Measurements from ENCODE around the gene COG3. TPM values are rescaled to one million over a fixed set of nuclear protein-coding genes. Genes with fewer than 3 reads are reported as not detected.

COG3 gene
- total and polyA plus RNA-seq, 4 donors = 21.6 to 44.5 (median 30.1) TPM

- Histone ChIP-seq H3K36me3 (ENCODE audit: control insufficient read depth, insufficient read depth, low read length) (no peaks in the 10 kb centered on the region), H3K4me1 (ENCODE audit: control insufficient read depth, insufficient read depth, low read length) (no peaks in the 10 kb centered on the region), H3K4me3 (ENCODE audit: low read depth, low read length) (no peak overlapping the region), H3K27ac (ENCODE audit: low read depth, low read length) (no peak overlapping the region), H3K9me3 (ENCODE audit: control insufficient read depth, insufficient read depth, low read length) (no peaks in the 10 kb centered on the region), H3K27me3 (ENCODE audit: control insufficient read depth, insufficient read depth, low read length) (no peaks in the 10 kb centered on the region)
- DNase-seq (ENCODE audit: low read depth in 4 of 6, low spot score in 6 of 6) = peak in 1 of 6 donors; percentile 30
- WGBS (ENCODE audit: insufficient coverage) = no CpG with 5 or more reads among the region's 3 CpGs
Measured at GRCh38 chr13:45564133-45564776, 99.5 kb downstream of the COG3 start.

DNA sequence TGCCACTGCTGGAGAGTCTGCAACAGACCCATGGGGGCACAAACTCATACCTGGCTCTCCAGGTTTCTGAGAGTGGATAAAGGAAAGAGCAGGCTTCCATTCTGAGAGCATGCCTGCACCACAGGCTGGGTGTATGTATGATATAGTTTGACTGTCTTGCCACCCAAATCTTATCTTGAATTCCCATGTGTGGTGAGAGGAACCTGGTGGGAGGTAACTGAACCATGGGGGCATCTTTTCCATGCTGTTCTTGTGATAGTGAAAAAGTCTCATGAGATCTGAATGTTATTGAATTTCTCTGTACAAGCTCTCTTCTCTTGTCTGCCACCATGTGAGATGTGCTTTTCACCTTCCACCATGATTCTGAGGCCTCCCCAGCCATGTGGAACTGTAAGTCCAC lies 100.6 kb downstream of the COG3 start:
- H3K27ac ChIP-seq (ENCODE audit: low read depth, low read length) = no peak overlapping the region
- H3K27me3 ChIP-seq (ENCODE audit: control insufficient read depth, insufficient read depth, low read length) = no peaks in the 10 kb centered on the region
- H3K4me3 ChIP-seq (ENCODE audit: low read depth, low read length) = no peak overlapping the region
- no peaks in the 10 kb centered on the region for H3K4me1 ChIP-seq (ENCODE audit: control insufficient read depth, insufficient read depth, low read length)
- no peaks in the 10 kb centered on the region for H3K36me3 ChIP-seq (ENCODE audit: control insufficient read depth, insufficient read depth, low read length)
- no peaks in the 10 kb centered on the region for H3K9me3 ChIP-seq (ENCODE audit: control insufficient read depth, insufficient read depth, low read length)
- no peak for DNase-seq (ENCODE audit: low read depth in 4 of 6, low spot score in 6 of 6)

DNA sequence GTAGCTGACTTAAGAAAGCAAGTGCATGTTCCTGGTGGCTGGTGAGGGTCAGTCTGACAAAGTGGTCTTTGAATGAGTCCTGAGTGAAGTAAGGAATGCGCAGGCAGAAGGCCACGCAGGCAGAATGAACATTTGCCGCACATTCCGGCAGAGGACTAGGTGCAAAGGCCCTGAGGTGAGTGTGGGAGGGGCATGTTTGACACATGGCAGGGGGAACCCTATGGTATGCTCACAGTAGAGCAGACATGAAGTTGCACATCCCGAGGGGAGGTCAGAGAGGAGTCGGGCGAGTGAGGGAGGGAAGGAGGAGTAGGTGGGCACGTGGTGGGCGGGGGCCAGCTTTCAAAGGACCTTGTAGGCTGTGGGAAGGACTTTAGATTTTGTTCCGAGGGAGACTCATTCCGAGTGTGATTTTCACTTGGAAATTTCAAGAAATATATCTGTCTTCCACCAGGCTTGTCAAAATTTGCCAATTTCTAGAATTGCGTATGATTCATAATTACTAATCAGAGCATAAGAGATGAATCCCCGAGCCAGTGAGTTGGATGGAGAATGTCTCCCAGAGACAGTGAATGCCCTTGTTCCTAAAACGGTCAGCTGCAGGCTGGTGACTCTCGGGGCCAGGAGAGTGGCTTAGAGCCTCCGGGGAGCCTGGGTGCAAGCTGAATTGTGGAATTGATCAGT lies 110.5 kb downstream of the COG3 start:
- H3K27ac ChIP-seq (ENCODE audit: low read depth, low read length) = no peak overlapping the region
- H3K4me3 ChIP-seq (ENCODE audit: low read depth, low read length) = no peak overlapping the region
- H3K9me3 ChIP-seq (ENCODE audit: control insufficient read depth, insufficient read depth, low read length) = no peaks in the 10 kb centered on the region
- WGBS (ENCODE audit: insufficient coverage) = 95% methylated on average over 12 of the region's 16 CpGs
- H3K4me1 ChIP-seq (ENCODE audit: control insufficient read depth, insufficient read depth, low read length) = no peaks in the 10 kb centered on the region
- no peaks in the 10 kb centered on the region for H3K27me3 ChIP-seq (ENCODE audit: control insufficient read depth, insufficient read depth, low read length)
- H3K36me3 ChIP-seq (ENCODE audit: control insufficient read depth, insufficient read depth, low read length) = no peaks in the 10 kb centered on the region
- DNase-seq (ENCODE audit: low read depth in 4 of 6, low spot score in 6 of 6) = no peak

DNA sequence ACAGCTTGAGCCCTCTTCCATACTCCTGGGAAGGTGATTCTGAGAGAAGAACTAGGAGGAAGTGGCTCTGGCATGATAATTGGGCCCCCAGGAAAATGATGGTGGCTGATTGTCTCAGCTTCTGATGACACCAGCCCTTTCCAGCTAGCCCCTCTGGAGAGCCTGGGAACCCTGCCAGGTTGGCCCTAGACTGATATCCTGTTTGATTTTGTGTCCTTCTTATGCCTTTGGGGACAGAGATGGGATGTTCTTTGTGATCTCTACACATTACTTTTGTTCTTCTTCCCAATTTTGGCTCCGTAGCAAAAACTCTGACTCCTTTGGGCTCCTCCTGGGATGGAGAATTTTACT lies 111.1 kb downstream of the COG3 start:
- no peak overlapping the region for H3K4me3 ChIP-seq (ENCODE audit: low read depth, low read length)
- WGBS (ENCODE audit: insufficient coverage) = 71% methylated on average over 1 of the region's 1 CpG
- H3K36me3 ChIP-seq (ENCODE audit: control insufficient read depth, insufficient read depth, low read length) = no peaks in the 10 kb centered on the region
- no peaks in the 10 kb centered on the region for H3K9me3 ChIP-seq (ENCODE audit: control insufficient read depth, insufficient read depth, low read length)
- H3K4me1 ChIP-seq (ENCODE audit: control insufficient read depth, insufficient read depth, low read length) = no peaks in the 10 kb centered on the region
- no peak overlapping the region for H3K27ac ChIP-seq (ENCODE audit: low read depth, low read length)
- H3K27me3 ChIP-seq (ENCODE audit: control insufficient read depth, insufficient read depth, low read length) = no peaks in the 10 kb centered on the region
- no peak for DNase-seq (ENCODE audit: low read depth in 4 of 6, low spot score in 6 of 6)

DNA sequence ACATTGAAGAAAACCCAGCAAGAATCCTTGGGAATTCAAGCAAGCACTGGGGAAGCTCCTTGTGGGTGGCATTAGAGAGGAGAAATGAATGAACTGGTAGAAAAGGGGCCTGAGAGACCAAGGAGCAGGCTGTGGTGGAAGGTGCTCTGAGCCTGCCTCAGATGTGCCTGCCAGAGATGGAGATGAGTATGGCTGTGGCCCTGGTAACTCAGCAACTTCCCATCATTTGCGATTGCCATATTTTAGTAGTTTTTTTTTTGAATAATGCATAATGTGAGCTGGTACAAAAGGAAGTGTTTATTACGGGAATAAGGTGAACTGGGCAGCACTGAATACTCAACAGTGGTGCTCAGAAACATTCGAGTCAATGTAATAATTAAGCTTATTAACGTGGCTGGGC lies 111.7 kb downstream of the COG3 start:
- DNase-seq (ENCODE audit: low read depth in 4 of 6, low spot score in 6 of 6) = no peak
- no peaks in the 10 kb centered on the region for H3K27me3 ChIP-seq (ENCODE audit: control insufficient read depth, insufficient read depth, low read length)
- H3K4me1 ChIP-seq (ENCODE audit: control insufficient read depth, insufficient read depth, low read length) = no peaks in the 10 kb centered on the region
- no peaks in the 10 kb centered on the region for H3K36me3 ChIP-seq (ENCODE audit: control insufficient read depth, insufficient read depth, low read length)
- H3K4me3 ChIP-seq (ENCODE audit: low read depth, low read length) = no peak overlapping the region
- H3K9me3 ChIP-seq (ENCODE audit: control insufficient read depth, insufficient read depth, low read length) = no peaks in the 10 kb centered on the region
- H3K27ac ChIP-seq (ENCODE audit: low read depth, low read length) = no peak overlapping the region
- 92% methylated on average over 2 of the region's 4 CpGs for WGBS (ENCODE audit: insufficient coverage)

- no peak overlapping the region for H3K27ac ChIP-seq (ENCODE audit: low read depth, low read length)
- H3K27me3 ChIP-seq (ENCODE audit: control insufficient read depth, insufficient read depth, low read length) = no peaks in the 10 kb centered on the region
- no peak overlapping the region for H3K4me3 ChIP-seq (ENCODE audit: low read depth, low read length)
- H3K4me1 ChIP-seq (ENCODE audit: control insufficient read depth, insufficient read depth, low read length) = no peaks in the 10 kb centered on the region
- no peaks in the 10 kb centered on the region for H3K36me3 ChIP-seq (ENCODE audit: control insufficient read depth, insufficient read depth, low read length)
- WGBS (ENCODE audit: insufficient coverage) = no CpG with 5 or more reads among the region's 3 CpGs
- H3K9me3 ChIP-seq (ENCODE audit: control insufficient read depth, insufficient read depth, low read length) = no peaks in the 10 kb centered on the region
- no peak for DNase-seq (ENCODE audit: low read depth in 4 of 6, low spot score in 6 of 6)
Measured at GRCh38 chr13:45582408-45583076, 117.8 kb downstream of the COG3 start.

- WGBS (ENCODE audit: insufficient coverage) = 90% methylated on average over 6 of the region's 6 CpGs
- Histone ChIP-seq H3K27ac (ENCODE audit: low read depth, low read length) (no peak overlapping the region), H3K4me1 (ENCODE audit: control insufficient read depth, insufficient read depth, low read length) (no peaks in the 10 kb centered on the region), H3K27me3 (ENCODE audit: control insufficient read depth, insufficient read depth, low read length) (no peaks in the 10 kb centered on the region), H3K9me3 (ENCODE audit: control insufficient read depth, insufficient read depth, low read length) (no peaks in the 10 kb centered on the region), H3K4me3 (ENCODE audit: low read depth, low read length) (no peak overlapping the region), H3K36me3 (ENCODE audit: control insufficient read depth, insufficient read depth, low read length) (no peaks in the 10 kb centered on the region)
- DNase-seq (ENCODE audit: low read depth in 4 of 6, low spot score in 6 of 6) = no peak
Measured at GRCh38 chr13:45584816-45585215, 120.1 kb downstream of the COG3 start.

Small RNA genes lying within 50 kb of the gene (small RNA-seq; reads per million reads assigned to genes)
- gene RNA5SP27 (ENCODE audit: low replicate concordance) = not detected
- not detected for gene TIMM9P3 (ENCODE audit: low replicate concordance)

Other genes starting within 250 kb of the COG3 start
- 1,000 to 10,000 TPM; 2,366 to 3,883 TPM for gene TPT1, start 123.8 kb upstream of the COG3 start, total RNA-seq
- 1,000 to 10,000 TPM; 2,881 to 3,017 TPM for gene TPT1, start 123.8 kb upstream of the COG3 start, polyA plus RNA-seq (ENCODE audit: insufficient read length in 2 of 2)
- gene SLC25A30, start 46.6 kb upstream of the COG3 start, total RNA-seq = 10 to 100 TPM; 10.6 to 11.0 TPM
- 1 to 10 TPM; 9.3 TPM for gene SLC25A30, start 46.6 kb upstream of the COG3 start, polyA plus RNA-seq (ENCODE audit: insufficient read length in 2 of 2)
- gene ERICH6B, start 150.8 kb downstream of the COG3 start, total RNA-seq = under 1 TPM in 1 of 2 donors, not detected in 1; 0.39 TPM
- gene ERICH6B, start 150.8 kb downstream of the COG3 start, polyA plus RNA-seq (ENCODE audit: insufficient read length in 2 of 2) = 1 to 10 TPM; 2.8 to 4.7 TPM
- not detected for gene CBY2, start 237.4 kb downstream of the COG3 start, total RNA-seq
- not detected for gene CBY2, start 237.4 kb downstream of the COG3 start, polyA plus RNA-seq (ENCODE audit: insufficient read length in 2 of 2)

All from spinal cord (tissue), 10 donors.